Renal pelvis (tissue), 12 donors: Measurements from ENCODE around the gene CCDC149. TPM values are rescaled to one million over a fixed set of nuclear protein-coding genes. Genes with fewer than 3 reads are reported as not detected.

Experiments
- DNase-seq: peaks from one replicate; pipeline ENCODE4 v3.0.0-alpha.2; 2013
- long read RNA-seq, 16 experiments: transcript quantifications; one replicate each; lab custom pipeline, GENCODE V29; 2026
- polyA plus RNA-seq, 3 donors: library from polyadenylated mRNA; unstranded; fragments of 120-200 nt; gene quantifications; one replicate each; pipeline ENCODE4 v1.2.1, GENCODE V29; 2013; ENCODE audit not compliant: insufficient read length in 3 of 3

The CCDC149 gene
- polyA plus RNA-seq, result 10 to 100 TPM; 16.4 to 22.1 (median 21.5) TPM
- long read RNA-seq, donor 1, partial matches to known transcripts, result 0 of 2 reads
- long read RNA-seq, donor 1, other reads (novel, unspliced or antisense), result 0 of 2 reads
- long read RNA-seq, donor 2, partial matches to known transcripts, result 0 of 4 reads
- long read RNA-seq, donor 2, other reads (novel, unspliced or antisense), result 0 of 4 reads
- long read RNA-seq, donor 3, partial matches to known transcripts, result 0 of 2 reads
- long read RNA-seq, donor 3, other reads (novel, unspliced or antisense), result 0 of 2 reads
- long read RNA-seq, donor 4, partial matches to known transcripts, result 0 of 4 reads
- long read RNA-seq, donor 4, other reads (novel, unspliced or antisense), result 0 of 4 reads
- long read RNA-seq, donor 5, partial matches to known transcripts, result 0 of 2 reads
- long read RNA-seq, donor 5, other reads (novel, unspliced or antisense), result 0 of 2 reads
- long read RNA-seq, donor 6, partial matches to known transcripts, result 0 of 4 reads
- long read RNA-seq, donor 6, other reads (novel, unspliced or antisense), result 0 of 4 reads
- long read RNA-seq, donor 7, transcript CCDC149-204 (12 exons, 3,869 nt), result major isoform, 7 of 7 reads
- long read RNA-seq, donor 7, partial matches to known transcripts, result 0 of 7 reads
- long read RNA-seq, donor 7, other reads (novel, unspliced or antisense), result 0 of 7 reads
- long read RNA-seq, donor 8, result 0 reads
- long read RNA-seq, donor 9, partial matches to known transcripts, result 0 of 3 reads
- long read RNA-seq, donor 9, other reads (novel, unspliced or antisense), result 0 of 3 reads
- long read RNA-seq, donor 10, partial matches to known transcripts, result 0 of 2 reads
- long read RNA-seq, donor 10, other reads (novel, unspliced or antisense), result 0 of 2 reads
- long read RNA-seq, donor 11, partial matches to known transcripts, result 0 of 2 reads
- long read RNA-seq, donor 11, other reads (novel, unspliced or antisense), result 0 of 2 reads
- long read RNA-seq, donor 12, partial matches to known transcripts, result 0 of 5 reads
- long read RNA-seq, donor 12, other reads (novel, unspliced or antisense), result 0 of 5 reads
- long read RNA-seq, donor 13, result 0 reads
- long read RNA-seq, donor 14, transcript CCDC149-204 (12 exons, 3,869 nt), result major isoform, 5 of 5 reads
- long read RNA-seq, donor 14, partial matches to known transcripts, result 0 of 5 reads
- long read RNA-seq, donor 14, other reads (novel, unspliced or antisense), result 0 of 5 reads
- long read RNA-seq, donor 15, partial matches to known transcripts, result 0 of 1 reads
- long read RNA-seq, donor 15, other reads (novel, unspliced or antisense), result 0 of 1 reads
- long read RNA-seq, donor 16, partial matches to known transcripts, result 0 of 2 reads
- long read RNA-seq, donor 16, other reads (novel, unspliced or antisense), result 0 of 2 reads

DNA sequence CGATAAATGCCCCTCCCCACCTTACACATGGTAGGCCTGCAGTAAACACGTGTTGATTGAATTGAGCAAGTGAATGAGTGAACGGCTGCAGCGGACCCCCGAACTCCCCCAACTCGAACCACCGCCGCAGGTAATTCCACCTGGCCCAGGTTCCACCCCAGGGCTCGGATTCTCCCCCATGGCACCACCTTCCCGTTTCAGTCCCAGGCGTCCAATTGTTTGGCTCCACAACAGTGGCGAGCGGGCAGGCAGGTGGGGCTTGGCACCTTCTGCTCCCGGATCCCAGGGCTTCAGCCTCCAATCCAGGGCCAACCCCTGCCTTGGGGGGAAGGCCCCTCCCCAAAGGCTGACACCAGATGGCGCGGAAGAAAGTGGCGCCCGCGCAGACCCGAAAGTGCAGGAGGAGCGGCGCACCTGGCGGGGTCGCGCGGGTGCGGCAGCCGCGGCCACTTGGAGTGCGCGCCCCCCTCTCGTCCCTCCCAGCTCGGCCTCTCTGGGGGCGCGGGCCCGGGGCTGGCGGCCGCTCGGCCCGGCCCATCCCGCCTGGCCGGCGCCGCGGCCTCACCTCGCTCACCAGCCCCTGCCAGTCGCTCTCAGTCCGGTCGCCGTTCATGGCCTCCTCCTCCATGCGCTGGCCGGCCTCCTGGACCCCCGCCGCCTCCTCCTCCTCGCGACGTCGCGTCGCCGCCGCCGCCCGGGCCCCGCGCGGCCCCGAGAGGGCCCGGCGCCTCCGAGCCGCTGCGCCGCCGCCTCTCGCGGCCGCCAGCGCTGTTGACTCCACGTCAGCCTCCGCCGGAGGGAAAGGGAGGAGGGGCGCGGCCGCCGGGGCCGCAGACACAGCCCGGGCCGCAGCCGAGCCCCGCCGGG, at the start of gene CCDC149:
Gene CCDC149 (minus strand): TSS at position 791 of the 867 bp plus-strand sequence. CDS start 178 bp downstream, at position 613.
- DNase-seq, result peak; percentile 70

DNA sequence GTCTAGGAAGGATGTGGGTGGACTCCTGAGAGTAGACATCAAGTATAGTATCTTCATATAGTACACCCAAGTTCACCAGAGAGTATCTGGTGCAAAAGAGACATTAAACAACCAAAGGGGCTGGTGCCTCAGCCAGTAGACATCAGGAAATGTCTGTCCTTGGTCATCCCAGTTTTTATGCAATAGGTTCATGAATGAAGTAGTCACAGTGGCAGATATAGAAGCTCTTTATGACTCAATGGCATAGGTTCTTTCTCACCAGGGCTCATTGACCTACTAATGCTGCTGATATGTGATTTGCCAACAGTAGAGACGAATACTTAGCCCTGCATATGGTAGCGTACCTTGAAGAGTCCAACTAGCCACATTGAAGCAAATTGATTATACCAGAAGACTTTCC, 45.0 kb upstream of the CCDC149 start:
- no peak for DNase-seq

- no peak for DNase-seq
These were observed 43.9 kb upstream of the CCDC149 start for GRCh38 chr4:24956763-24957162.

- no peak for DNase-seq
These were observed 43.2 kb upstream of the CCDC149 start for GRCh38 chr4:24956091-24956490.

DNA sequence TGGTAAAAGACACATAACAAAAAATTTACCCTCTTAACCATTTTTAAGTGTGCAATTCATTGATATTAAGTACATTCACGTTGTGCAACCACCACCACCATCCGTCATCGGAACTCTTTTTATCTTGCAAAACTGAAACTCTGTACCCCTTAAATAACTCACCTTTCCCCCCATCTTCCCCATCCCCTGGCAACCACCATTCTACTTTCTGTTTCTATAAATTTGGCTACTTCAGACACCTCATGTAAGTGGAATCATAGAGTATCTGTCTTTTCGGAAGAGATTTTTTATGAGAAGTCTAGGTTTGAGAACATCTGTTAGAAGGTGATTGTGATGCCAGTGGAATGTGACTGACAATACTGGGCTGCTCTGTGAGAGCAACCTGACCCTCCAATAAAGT, 39.8 kb upstream of the CCDC149 start:
- DNase-seq, result no peak

GRCh38 chr4:24949970-24950369, 37.1 kb upstream of the CCDC149 start:
- DNase-seq, result no peak

DNA sequence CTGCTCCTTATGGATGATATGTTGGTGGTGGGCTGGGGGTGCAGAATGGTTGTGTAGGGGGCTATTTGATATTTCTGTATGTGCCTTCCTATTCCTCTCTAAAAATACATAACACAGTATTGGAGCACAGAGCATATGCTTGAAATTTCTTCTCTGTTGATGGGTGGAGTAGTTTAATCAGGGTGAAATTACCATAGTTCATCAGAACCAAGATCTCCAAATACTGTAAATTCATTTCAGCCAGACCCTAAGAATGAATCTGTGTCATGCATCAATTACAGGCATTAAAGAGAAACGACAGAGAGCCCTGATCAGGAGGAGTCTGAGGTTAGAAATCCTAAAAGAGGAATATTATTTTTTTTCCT, 25.1 kb upstream of the CCDC149 start:
- no peak for DNase-seq

GRCh38 chr4:24937176-24937916, 24.5 kb upstream of the CCDC149 start:
- DNase-seq, result no peak

DNA sequence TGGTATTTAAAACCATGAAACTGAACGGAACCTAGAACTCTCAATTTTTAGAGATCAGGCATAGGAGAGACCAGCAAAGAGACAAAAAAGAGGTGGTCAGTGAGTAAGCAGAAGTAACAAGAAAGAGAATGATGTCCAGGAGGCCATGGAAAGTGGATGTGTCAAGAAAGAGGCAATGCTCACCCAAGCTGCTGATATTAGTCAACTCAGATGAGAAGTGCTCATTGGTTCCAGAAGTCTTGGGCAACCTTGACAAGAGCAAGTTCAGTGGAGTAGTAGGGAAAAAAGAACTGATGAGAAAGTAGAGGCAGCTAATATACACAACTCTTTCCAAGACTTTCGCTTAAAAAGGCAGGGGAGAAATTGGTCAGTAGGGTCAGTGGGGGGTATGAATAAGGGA, 23.0 kb upstream of the CCDC149 start:
- no peak for DNase-seq

DNA sequence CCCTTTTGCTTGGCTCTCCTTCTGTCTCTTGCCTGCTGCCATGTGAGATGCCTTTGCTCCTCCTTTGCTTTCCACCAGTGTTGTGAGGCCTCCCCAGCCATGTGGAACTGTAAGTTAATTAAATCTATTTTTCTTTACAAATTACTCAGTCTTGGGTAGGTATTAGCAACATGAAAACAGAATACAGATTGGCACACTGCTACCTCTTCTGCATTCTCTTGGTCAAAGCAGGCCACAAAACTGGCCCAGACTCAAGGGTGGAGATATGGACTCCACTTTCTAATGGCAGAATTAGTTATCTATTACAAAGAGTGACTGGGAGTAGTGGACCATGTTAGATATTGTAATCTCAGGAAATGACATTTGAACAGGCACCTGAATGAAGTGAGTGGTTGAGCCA, 21.5 kb upstream of the CCDC149 start:
- DNase-seq, result no peak

DNA sequence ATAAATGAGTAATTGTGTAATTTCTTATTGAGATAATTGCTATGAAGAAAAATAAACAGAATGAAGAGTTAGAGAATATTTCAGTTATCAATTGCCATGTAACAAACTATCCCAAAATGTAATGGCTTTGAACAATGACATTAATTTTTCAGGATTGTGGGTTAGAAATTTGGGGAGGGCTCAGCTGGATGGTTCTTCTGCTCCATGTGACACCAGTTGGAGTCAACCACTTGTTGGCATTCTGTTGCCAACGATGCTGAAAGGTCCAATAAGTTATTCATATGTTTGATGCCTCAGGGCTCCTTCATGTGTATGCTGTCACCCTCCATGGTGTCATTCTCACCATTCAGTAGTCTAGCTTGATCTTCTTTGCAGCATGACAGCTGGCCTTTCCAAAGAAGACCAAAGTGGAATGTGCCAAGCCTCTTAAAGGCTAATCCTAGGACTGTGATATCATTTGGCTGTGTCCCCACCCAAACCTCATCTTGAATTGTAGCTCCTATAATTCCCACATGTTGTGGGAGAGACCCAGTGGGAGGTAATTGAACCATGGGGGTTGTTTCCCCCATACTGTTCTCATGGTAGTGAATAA, 20.9 kb upstream of the CCDC149 start:
- no peak for DNase-seq

- no peak for DNase-seq
These were observed 19.8 kb upstream of the CCDC149 start for GRCh38 chr4:24932515-24933225.

GRCh38 chr4:24930151-24930550, 17.3 kb upstream of the CCDC149 start:
- no peak for DNase-seq

DNA sequence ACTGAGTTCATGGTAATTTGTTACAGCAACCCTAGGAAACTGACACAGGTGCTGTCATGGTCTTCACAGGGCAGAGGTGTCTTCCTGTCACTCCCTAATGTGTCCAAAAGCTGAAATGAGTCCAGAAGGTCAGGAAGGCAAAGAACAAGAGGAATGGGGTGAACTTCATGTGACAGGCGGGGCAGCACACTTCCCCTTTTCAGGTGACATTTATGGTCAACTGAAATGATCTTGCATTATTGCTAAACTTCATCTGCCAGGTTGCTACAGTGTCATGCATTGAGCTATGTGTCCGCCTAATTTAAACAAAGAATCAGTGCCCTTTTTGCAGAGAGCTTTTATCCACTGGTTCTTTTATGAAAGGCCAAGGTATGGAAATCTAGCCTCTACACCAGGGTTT, 15.9 kb upstream of the CCDC149 start:
- no peak for DNase-seq

DNA sequence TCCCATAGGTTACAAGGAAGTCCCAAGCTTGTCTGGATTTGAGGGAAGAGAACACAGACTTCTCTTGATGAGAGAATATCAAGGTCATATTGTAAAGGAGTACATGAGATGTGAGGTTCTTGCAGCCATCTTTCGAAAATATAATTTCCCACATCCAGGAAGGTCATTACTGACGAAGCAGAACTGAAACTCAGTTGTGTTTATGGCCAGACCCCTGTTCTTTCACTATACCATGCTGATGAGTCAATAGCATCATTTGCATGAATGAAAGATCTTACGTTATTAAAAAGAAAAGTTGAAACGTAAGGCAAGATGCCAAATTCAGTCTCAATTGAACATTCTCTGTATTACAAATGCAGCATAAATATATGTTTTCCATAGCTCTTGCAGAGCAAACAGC, 14.2 kb upstream of the CCDC149 start:
- no peak for DNase-seq

DNA sequence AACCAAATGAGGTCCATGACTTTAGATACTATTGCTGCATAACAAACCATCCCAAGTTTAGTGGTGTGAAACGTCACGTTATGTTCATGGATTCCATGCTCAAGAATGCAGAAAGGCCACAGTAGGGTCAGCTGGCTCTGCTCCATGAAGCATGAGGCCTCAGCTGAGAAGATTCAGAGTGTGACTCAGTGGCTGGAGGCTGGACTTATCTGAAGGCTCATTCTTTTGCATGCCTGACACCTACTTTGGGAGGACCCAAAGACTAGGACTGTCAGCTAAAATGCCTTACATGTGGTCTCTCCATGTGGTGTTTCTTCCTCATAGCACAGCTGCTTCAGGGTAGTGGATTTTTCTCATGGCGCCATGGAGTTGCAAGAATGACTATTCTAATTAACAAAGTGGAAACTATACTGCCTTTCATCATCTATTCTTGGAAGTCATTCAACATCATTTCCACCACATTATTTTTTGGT, 11.5 kb upstream of the CCDC149 start:
- no peak for DNase-seq

GRCh38 chr4:24923550-24923949, 10.7 kb upstream of the CCDC149 start:
- no peak for DNase-seq

- no peak for DNase-seq
These were observed 10.2 kb upstream of the CCDC149 start for GRCh38 chr4:24923002-24923401.

DNA sequence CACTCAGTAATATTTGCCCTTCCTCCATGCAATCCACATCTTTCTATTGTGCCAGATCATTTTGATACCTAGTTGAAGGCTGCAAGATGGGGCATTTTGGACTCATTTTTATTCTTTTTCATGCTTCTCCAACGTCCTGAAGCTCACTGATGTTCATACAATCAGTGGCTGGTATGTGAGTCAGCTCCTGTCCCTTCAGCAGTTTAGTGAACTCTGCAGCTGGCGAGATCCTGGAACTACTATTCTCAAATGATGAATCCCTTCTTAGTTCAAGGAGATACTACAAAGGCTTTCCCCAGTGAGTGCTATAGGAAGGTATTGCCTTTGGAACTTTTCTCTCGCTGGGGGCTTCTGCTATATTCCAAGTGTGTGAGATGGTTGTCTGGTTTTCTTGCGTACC, 9.6 kb upstream of the CCDC149 start:
- no peak for DNase-seq
